Activated T-cell treated with anti-CD3 and anti-CD28 coated beads, Interleukin-2, amount 50 U/mL, for 4 hours (primary cell): ENCODE data around the gene C16orf90. TPM values are rescaled to one million over a fixed set of nuclear protein-coding genes. Genes with fewer than 3 reads are reported as not detected.

Source experiments
- ATAC-seq, 2 donors: fragments of 200-7000 bp; cut with Tn5 transposase; one replicate each; pipeline ENCODE4 v1.10.0; 2021
- DNase-seq: peaks from one replicate; pipeline ENCODE4 v3.0.0-alpha.2; 2020
- H3K27me3 Mint-ChIP-seq: one replicate; pipeline ENCODE4 v1.8.0; 2021; ENCODE audit warnings: low read depth, mixed read lengths
- H3K36me3 Mint-ChIP-seq: one replicate; pipeline ENCODE4 v1.8.0; 2022; ENCODE audit warnings: mixed read lengths; ENCODE audit not compliant: insufficient read depth
- H3K4me1 Mint-ChIP-seq: one replicate; pipeline ENCODE4 v1.8.0; 2021; ENCODE audit warnings: low read depth, mixed read lengths
- H3K4me3 Mint-ChIP-seq: one replicate; pipeline ENCODE4 v1.8.0; 2021; ENCODE audit warnings: mild to moderate bottlenecking, moderate library complexity, mixed read lengths
- H3K9me3 Mint-ChIP-seq: one replicate; pipeline ENCODE4 v1.8.0; 2021; ENCODE audit warnings: mixed read lengths
- total RNA-seq, 3 donors: library from RNA; stranded (reverse); gene quantifications; one replicate each; pipeline ENCODE4 v1.2.1, GENCODE V29; 2021

The C16orf90 gene
- total RNA-seq, 3 donors from 2014 or later = not detected

DNA sequence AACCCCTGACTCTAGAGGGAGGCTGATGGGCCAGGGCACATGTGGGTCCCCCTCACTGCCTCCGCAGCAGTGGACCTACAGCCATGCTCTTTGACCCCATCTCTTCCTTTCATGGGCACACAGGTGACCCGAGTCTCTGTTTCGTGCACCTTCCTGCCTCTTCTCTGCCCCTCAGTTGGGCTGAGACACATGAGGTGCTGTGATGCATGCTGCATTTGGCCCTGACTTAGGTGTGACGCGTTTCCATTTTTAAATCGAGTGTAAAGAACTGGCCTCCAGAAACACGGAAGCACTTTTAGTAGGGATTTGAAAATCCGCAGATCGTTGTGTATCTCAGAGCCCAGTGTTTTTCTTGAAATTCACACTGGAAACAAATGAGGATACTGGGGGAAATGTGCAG lies 24.6 kb downstream of the C16orf90 start:
- Mint-ChIP-seq H3K27me3 (no peaks in the 10 kb centered on the region), H3K36me3 (peaks cover 15% of the 10 kb centered on the region), H3K4me1 (peaks cover 42% of the 10 kb centered on the region), H3K4me3 (no peak overlapping the region), H3K9me3 (no peaks in the 10 kb centered on the region)
- ATAC-seq (no peak), DNase-seq (no peak)

DNA sequence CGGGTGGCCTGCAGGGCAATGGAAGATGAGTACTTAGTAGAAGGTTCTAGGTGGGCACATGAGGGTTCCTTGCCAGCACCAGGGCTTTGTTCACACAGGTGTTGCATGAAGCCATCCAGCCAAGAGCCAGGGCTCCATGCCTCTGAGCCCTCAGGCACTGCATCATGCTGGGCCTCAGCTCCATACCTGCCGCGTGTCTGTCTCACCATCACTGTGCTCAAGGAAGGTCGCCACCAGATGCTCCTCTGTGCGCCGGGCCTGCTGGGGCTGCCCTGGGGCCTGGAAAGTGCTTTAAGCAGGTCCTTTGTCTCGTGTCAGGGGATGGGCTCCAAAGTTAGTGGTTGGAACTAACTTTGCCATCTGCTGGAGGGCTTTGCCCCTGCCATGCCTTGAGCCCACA lies 25.6 kb downstream of the C16orf90 start:
- Mint-ChIP-seq H3K4me3 (no peak overlapping the region), H3K36me3 (peaks cover 15% of the 10 kb centered on the region), H3K4me1 (peaks cover 48% of the 10 kb centered on the region), H3K27me3 (no peaks in the 10 kb centered on the region), H3K9me3 (no peaks in the 10 kb centered on the region)
- DNase-seq (no peak), ATAC-seq (no peak)

DNA sequence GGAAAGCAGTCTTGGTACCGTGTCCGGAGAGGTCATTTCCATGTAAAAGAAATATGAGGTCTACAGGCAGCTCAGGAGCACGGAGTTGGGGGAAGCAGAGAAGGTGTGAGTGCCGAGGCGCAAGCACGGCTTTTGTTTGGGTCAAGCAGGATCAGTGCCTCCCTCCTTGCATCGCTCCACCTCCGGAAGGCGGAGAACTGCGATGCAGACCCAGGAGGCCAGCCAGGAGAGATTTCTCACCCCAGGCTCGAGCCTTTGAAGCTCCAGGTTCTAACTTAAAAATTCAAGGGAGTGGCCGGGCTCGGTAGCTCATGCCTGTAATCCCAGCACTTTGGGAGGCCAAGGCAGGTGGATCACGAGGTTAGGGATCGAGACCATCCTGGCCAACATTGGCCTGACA lies 26.8 kb downstream of the C16orf90 start:
- no peak for ATAC-seq
- Mint-ChIP-seq H3K4me1 (peaks cover 59% of the 10 kb centered on the region), H3K4me3 (no peak overlapping the region), H3K36me3 (peaks cover 15% of the 10 kb centered on the region), H3K9me3 (no peaks in the 10 kb centered on the region), H3K27me3 (no peaks in the 10 kb centered on the region)
- no peak for DNase-seq

DNA sequence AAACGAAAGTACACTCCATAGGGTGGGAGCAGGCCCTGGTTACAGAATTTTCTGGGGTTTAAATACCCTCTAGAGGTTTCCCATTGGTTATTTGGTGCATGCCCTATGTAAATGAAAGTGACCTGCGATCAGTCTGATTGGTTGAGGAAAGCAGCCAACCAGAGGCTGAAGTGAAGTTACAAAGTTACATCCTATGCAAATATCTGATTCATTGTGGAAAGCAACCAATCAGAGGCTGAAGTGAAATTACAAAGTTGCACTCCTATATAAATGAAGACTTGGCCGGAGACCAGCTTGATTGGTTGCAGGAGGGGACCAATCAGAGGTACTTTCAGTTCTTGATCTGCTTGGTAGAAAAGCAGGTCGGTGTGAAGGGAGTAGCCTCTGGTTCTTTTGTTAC lies 27.4 kb downstream of the C16orf90 start:
- Mint-ChIP-seq H3K27me3 (no peaks in the 10 kb centered on the region), H3K4me3 (no peak overlapping the region), H3K36me3 (peaks cover 12% of the 10 kb centered on the region), H3K4me1 (peaks cover 55% of the 10 kb centered on the region), H3K9me3 (no peaks in the 10 kb centered on the region)
- DNase-seq (no peak), ATAC-seq (peak; percentile 64)

DNA sequence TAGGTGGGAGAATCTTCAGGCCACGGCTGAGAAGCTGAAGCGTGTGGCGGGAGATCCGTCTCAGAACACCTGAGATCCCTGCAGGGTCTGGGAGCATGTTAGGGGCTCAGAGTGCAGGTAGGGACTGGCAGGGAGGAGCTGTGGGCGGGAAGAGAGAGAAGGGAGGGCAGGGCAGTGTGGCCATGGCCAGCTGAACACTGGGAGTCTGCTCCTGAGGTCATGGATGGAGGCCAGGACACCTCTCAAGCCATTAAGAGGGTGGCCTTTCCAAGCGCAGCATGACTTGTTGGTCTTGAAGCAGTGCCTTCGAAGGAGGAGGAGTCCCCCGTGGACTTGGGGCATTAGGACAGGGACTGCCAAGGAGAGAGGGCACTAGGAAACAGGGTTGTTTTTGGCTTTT lies 28.1 kb downstream of the C16orf90 start:
- Mint-ChIP-seq H3K36me3 (peaks cover 8% of the 10 kb centered on the region), H3K27me3 (no peaks in the 10 kb centered on the region), H3K9me3 (no peaks in the 10 kb centered on the region), H3K4me1 (peaks cover 53% of the 10 kb centered on the region), H3K4me3 (no peak overlapping the region)
- no peak for DNase-seq
- no peak for ATAC-seq

DNA sequence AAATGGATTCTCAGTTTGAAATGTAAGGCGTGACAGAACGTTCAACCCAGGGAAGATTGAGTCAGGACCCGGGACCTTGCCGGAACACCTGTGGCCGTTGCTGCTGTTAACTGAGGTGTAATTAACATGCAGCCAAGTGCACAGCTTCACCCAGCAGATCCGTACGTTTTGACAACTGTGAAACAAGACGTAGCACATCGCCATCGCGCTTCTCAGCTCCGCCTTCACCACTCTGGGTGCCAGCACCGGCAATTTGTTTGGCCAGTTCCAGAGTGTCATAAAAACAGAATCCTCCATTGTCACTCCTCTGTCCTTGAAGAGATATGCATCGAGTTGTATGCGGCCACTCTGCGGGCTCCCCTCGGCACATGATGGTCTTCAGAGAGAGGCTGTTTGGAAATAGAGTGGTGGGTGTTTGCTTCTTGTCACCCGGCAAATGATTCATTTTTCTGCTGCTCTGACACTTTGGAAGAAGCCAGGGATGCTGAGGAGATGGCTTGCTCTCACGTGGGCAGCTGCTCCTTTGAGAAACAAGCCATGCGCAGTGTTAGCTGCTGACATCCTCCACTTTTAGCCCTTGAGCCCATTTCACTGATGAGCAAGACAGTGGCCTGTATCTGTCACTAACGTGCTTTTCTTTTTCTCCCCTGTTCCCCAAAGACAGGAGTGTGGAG lies 29.2 kb downstream of the C16orf90 start:
- H3K4me1 Mint-ChIP-seq = peaks cover 62% of the 10 kb centered on the region
- H3K27me3 Mint-ChIP-seq = no peaks in the 10 kb centered on the region
- no peak for DNase-seq
- no peak for ATAC-seq
- H3K4me3 Mint-ChIP-seq = no peak overlapping the region
- no peaks in the 10 kb centered on the region for H3K9me3 Mint-ChIP-seq
- H3K36me3 Mint-ChIP-seq = peaks cover 8% of the 10 kb centered on the region

DNA sequence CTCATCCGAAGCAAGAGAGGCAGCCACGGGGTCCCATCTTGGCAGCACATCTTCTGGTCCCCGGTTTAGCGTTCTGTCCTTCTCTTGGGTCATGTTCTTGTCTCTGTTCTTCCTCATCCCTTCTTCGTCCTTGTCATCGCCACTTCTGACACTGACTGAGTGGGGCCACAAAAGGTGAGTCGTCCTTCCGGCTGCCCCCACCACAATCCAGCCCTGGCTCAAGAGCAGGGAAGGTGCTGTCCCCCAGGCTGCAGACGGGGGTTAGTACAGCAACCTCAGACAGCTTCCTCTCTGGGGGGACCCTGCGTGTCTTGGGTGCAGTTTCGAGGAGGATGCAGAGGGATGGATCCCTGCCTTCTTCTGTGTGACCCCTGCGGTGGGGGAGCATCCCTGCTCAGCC lies 30.0 kb downstream of the C16orf90 start:
- Mint-ChIP-seq H3K4me3 (no peak overlapping the region), H3K27me3 (no peaks in the 10 kb centered on the region), H3K36me3 (peaks cover 5% of the 10 kb centered on the region), H3K4me1 (peaks cover 66% of the 10 kb centered on the region), H3K9me3 (no peaks in the 10 kb centered on the region)
- DNase-seq (no peak), ATAC-seq (no peak)

DNA sequence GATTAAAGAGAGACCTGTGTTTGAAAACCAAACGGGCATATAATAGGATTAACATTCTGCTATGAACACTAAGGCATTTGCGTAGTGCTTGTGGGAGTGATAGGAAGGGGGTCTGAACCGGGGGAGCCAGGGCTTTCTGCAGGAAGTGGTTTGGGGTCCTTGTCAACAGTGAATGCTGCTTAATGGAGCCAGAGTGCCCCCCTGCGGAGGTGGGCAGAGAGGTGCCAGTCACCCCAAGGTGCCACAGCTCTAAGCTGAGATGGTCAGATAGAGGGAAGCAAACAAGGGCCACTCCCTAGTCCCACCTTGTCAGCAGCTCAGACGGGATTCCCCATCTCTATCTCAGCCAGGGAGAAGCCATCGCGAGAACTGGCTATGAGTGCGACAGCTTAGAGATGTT lies 34.1 kb downstream of the C16orf90 start:
- Mint-ChIP-seq H3K9me3 (no peaks in the 10 kb centered on the region), H3K4me1 (peaks cover 61% of the 10 kb centered on the region), H3K36me3 (no peaks in the 10 kb centered on the region), H3K27me3 (no peaks in the 10 kb centered on the region), H3K4me3 (no peak overlapping the region)
- ATAC-seq = no peak
- peak; percentile 31 for DNase-seq

DNA sequence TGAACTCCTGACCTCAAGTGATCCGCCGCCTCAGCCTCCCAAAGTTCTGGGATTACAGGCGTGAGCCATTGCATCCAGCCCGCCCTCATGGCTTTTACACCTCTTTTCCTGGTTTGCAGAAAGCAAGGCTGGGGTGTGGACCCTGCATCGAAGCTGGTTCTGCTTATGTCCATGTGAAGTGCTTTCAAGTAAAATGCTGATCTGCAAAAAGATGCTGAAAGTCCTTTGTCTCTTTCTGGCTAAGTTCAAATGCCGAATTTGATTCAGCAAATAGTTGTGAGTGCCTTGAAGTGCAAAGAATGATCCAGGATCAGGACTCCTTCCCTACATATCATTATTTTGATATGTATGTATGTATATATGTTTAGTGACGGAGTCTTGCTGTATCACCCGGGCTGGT lies 34.7 kb downstream of the C16orf90 start:
- ATAC-seq (no peak), DNase-seq (no peak)
- Mint-ChIP-seq H3K36me3 (no peaks in the 10 kb centered on the region), H3K4me1 (peaks cover 61% of the 10 kb centered on the region), H3K9me3 (no peaks in the 10 kb centered on the region), H3K4me3 (no peak overlapping the region), H3K27me3 (no peaks in the 10 kb centered on the region)

DNA sequence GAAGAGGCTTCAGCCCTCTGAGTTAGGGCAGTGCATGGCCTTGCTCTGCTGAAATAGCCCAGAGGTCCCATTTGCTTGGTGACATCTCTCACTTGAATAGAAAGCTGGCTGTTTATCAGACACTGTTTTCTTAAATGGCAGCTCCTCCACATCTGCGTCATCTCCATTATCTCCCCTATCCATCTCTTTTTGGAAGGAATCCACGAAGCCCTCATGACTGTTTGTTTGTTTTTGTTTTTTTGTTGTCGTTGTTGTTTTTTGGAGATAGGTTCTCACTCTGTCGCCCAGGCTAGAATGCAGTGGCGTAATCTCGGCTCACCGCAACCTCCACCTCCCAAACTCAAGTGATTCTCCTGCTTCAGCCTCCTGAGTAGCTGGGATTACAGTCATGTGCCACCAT lies 35.2 kb downstream of the C16orf90 start:
- Mint-ChIP-seq H3K4me3 (peak overlapping the region; percentile 89), H3K36me3 (no peaks in the 10 kb centered on the region), H3K4me1 (peaks cover 57% of the 10 kb centered on the region), H3K27me3 (no peaks in the 10 kb centered on the region), H3K9me3 (no peaks in the 10 kb centered on the region)
- DNase-seq (no peak), ATAC-seq (no peak)

DNA sequence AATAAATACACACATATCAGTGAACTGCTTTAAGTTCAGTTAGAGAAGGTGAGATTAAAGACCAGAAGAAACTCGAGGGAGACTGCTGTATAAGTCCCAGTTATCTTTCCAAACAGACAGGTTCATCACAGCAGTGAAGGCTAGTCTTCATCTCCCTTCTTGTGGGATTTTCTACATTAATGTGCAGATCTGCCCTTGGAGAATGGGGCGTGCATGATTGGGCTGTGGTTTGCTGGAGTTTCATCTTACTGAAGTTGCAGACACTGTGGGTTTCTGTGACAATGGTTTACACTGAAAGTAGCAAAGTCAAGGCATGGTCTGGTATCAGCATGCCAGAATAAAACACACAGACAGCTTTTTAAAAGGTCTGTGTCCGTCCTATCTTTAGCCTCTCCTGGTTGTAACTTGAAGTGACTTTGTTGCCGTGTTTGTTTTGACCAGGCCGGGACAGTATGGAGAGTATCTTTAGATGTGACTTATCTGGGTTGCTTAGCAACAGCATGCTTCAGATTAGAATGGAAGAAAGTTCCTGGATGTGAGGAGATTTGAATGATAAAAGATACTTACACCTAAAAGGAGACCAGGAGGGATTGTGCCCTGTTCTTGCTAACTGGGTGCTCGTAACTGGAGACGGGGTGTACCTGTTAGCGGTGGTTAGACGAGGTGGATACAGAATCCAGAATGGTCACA lies 35.7 kb downstream of the C16orf90 start:
- Mint-ChIP-seq H3K4me3 (peak overlapping the region; percentile 89), H3K9me3 (no peaks in the 10 kb centered on the region), H3K4me1 (peaks cover 55% of the 10 kb centered on the region), H3K36me3 (no peaks in the 10 kb centered on the region), H3K27me3 (no peaks in the 10 kb centered on the region)
- DNase-seq = no peak
- peak in 1 of 2 donors; percentile 9 for ATAC-seq

DNA sequence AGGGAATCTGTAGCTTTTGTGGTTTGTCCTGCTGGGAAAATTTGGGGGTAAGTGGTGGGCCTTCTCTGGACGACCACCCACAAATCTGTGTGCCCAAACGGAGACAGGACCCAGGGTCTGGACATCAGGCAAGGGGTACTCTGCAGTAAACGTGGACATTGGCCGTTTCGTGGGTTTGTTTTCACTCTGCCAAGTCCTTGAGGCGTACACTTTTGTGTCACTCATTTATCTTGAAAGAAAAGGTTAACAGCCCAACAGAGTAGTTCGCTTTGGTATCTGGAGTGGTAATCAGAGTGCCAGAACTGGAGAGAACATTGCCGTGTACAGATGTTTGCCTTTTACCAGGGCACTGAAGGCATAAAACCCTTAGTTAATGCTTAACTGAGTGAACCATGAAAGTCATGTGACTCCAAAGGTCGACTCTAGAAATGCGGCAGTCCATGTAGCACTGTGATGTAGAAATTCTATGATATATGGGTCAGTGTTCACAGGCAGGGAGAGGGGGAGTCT lies 36.4 kb downstream of the C16orf90 start:
- H3K4me1 Mint-ChIP-seq = peaks cover 49% of the 10 kb centered on the region

DNA sequence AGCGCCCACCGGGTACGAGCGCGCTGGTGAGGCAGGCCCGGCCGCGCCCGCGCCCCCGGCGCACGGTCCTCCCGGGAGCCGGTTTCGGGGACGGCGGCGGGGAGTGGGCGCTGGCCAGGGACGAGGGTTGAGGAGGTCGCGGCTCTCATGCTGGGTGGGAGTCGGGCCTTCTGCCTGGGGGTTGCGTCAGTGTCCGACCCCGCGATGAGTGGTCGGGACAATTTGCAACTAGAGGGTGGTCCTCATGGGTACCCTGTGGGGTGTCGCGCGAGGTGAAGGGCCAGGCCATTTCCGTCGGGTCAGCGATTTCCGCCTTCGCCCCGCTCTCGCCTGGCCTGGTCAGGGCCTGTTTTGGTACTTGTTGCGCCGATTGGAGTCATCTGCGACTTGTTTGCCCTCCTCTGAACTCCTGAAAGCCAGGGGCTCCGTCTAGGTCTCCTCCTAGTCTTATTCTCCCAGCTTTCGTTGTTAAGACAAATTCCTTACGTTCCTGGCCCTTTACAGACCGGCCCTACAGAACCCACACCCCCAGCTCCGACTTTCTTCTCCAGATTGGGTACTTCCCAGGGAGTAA lies 36.9 kb downstream of the C16orf90 start:
- ATAC-seq (peak in 1 of 2 donors; percentile 21), DNase-seq (no peak)
- Mint-ChIP-seq H3K4me3 (peak overlapping the region; percentile 89), H3K27me3 (no peaks in the 10 kb centered on the region), H3K4me1 (peaks cover 45% of the 10 kb centered on the region), H3K9me3 (no peaks in the 10 kb centered on the region), H3K36me3 (no peaks in the 10 kb centered on the region)

More for the DNA sequence above, 36.4 kb downstream of the C16orf90 start:
- Mint-ChIP-seq H3K27me3 (no peaks in the 10 kb centered on the region), H3K4me3 (peak overlapping the region; percentile 89), H3K36me3 (no peaks in the 10 kb centered on the region), H3K9me3 (no peaks in the 10 kb centered on the region)
- DNase-seq (no peak), ATAC-seq (no peak)

DNA sequence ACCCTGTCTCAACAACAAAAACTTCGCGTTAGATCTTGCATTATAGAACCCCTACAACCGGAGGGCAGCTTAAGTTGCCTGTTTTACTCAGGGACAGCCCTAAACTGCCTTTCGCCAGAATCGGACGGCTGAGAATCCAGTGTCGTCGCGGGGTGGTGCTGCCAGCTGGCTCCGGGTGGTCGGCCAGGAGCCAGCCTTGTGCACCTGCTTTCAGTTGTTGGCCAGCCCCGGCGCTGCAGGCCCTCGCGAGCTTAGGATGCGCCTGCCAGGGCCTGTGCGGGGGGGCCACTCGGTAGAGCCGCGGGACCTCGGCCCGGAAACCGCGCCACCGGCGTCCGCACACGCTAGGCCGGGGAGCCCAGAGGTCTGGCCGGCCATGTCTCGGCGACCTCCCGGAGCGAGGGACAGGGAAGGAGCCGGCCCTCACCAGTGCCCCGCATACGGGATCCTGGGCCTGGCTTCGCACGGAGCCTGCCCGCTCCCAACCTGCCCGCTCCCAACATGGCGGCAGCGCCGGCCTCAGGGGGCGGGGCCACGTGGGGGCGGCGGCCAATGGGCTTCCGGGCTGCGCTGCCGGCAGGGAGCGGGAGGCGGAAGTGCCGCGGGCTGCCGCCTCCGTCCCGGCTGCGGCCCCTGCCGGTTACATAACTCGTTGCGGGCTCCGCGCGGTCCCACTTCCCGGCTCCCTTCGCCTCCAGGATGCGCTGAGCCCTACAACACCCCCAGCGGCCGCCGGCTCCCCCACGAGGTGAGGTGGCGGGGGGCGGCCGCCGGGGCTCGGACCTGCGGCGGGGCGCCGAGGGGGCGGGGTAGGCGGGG lies 37.6 kb downstream of the C16orf90 start:
- Mint-ChIP-seq H3K36me3 (no peaks in the 10 kb centered on the region), H3K4me3 (peak overlapping the region; percentile 84), H3K27me3 (no peaks in the 10 kb centered on the region), H3K9me3 (no peaks in the 10 kb centered on the region), H3K4me1 (peaks cover 43% of the 10 kb centered on the region)
- ATAC-seq (peak; percentile 89 to 91), DNase-seq (peak; percentile 85)
